NCI-H1048 (cell line): ENCODE measurements around the gene C1orf87.
A peak's percentile ranks its signal among the peaks of the same experiment; 100 is the strongest.
"Not testable (repeated sequence)": the region's sequence is repeated elsewhere in the genome, so short reads cannot be mapped to it uniquely, and the experiment has no call there.

ENCODE experiments used
- DNase-seq: peaks from one replicate; lab custom pipeline; 2025; lab: John Stamatoyannopoulos, UW

Gene C1orf87

GRCh38 chr1:59994302-59995198 is 79.0 kb downstream of the C1orf87 start:
- no peak for DNase-seq

GRCh38 chr1:59992040-59992820 is 81.3 kb downstream of the C1orf87 start:
- no peak for DNase-seq

- DNase-seq: no peak
Observed at GRCh38 chr1:59990470-59990869, 83.1 kb downstream of the C1orf87 start.

- no peak for DNase-seq
Observed at GRCh38 chr1:59986516-59987310, 86.9 kb downstream of the C1orf87 start.

GRCh38 chr1:59985911-59986515 is 87.6 kb downstream of the C1orf87 start:
- DNase-seq: no peak

GRCh38 chr1:59979666-59980065 is 93.9 kb downstream of the C1orf87 start:
- no peak for DNase-seq

GRCh38 chr1:59978511-59978910 is 95.1 kb downstream of the C1orf87 start:
- no peak for DNase-seq

- no peak for DNase-seq
Observed at GRCh38 chr1:59978026-59978425, 95.5 kb downstream of the C1orf87 start.

- DNase-seq: no peak
Observed at GRCh38 chr1:59977075-59977410, 96.5 kb downstream of the C1orf87 start.

GRCh38 chr1:59976194-59977074 is 97.1 kb downstream of the C1orf87 start:
- no peak for DNase-seq

GRCh38 chr1:59973719-59974118 is 99.9 kb downstream of the C1orf87 start:
- no peak for DNase-seq

- DNase-seq: no peak
Observed at GRCh38 chr1:59972216-59972927, 101.2 kb downstream of the C1orf87 start.

- DNase-seq: peak; percentile 37
Observed at GRCh38 chr1:59971464-59971911, 102.1 kb downstream of the C1orf87 start.

- DNase-seq: not testable (repeated sequence)
Observed at GRCh38 chr1:59969542-59970175, 103.9 kb downstream of the C1orf87 start.

- DNase-seq: not testable (repeated sequence)
Observed at GRCh38 chr1:59968746-59969145, 104.8 kb downstream of the C1orf87 start.

GRCh38 chr1:59967780-59968179 is 105.8 kb downstream of the C1orf87 start:
- DNase-seq: no peak

GRCh38 chr1:59967141-59967697 is 106.4 kb downstream of the C1orf87 start:
- DNase-seq: no peak

- no peak for DNase-seq
Observed at GRCh38 chr1:59952065-59952464, 121.5 kb downstream of the C1orf87 start.

GRCh38 chr1:59949648-59950047 is 123.9 kb downstream of the C1orf87 start:
- no peak for DNase-seq
